Calu3 (cell line): ENCODE results near the gene ABCD2. TPM values are rescaled to one million over a fixed set of nuclear protein-coding genes. Genes with fewer than 3 reads are reported as not detected.

Experiments
- BruUV-seq: library from RNA; stranded (reverse); fragments of 400-500 nt; replicated peaks from 2 replicates; lab custom pipeline; 2021; lab: Mats Ljungman, UMichigan
- CTCF ChIA-PET: fragments of 300-600 bp; sonication (Branson Sonifier 250); formaldehyde crosslinking; loops from one replicate; lab custom pipeline; 2022; ENCODE audit warnings: antibody characterized with exemption; lab: Charles Lee
- DNase-seq: peaks from one replicate; pipeline ENCODE4 v3.0.0; 2022
- H3K27ac Mint-ChIP-seq: one replicate; pipeline ENCODE4 v1.8.0; 2022; ENCODE audit warnings: mixed read lengths; ENCODE audit not compliant: unreplicated experiment
- H3K27me3 Mint-ChIP-seq: one replicate; pipeline ENCODE4 v1.8.0; 2022; ENCODE audit warnings: mixed read lengths; ENCODE audit not compliant: unreplicated experiment
- H3K36me3 Mint-ChIP-seq: one replicate; pipeline ENCODE4 v1.8.0; 2022; ENCODE audit warnings: mild to moderate bottlenecking, moderate library complexity, mixed read lengths; ENCODE audit not compliant: insufficient read depth, unreplicated experiment
- H3K4me1 Mint-ChIP-seq: one replicate; pipeline ENCODE4 v1.8.0; 2022; ENCODE audit warnings: mild to moderate bottlenecking, low read depth, mixed read lengths; ENCODE audit not compliant: unreplicated experiment
- H3K4me3 Mint-ChIP-seq: one replicate; pipeline ENCODE4 v1.8.0; 2022; ENCODE audit warnings: mild to moderate bottlenecking, low read depth, moderate library complexity, mixed read lengths; ENCODE audit not compliant: unreplicated experiment
- H3K9me3 Mint-ChIP-seq: one replicate; pipeline ENCODE4 v1.8.0; 2022; ENCODE audit warnings: low read depth, mixed read lengths; ENCODE audit not compliant: unreplicated experiment
- intact Hi-C: fragments of 100-400 bp; cut with micrococcal nuclease; formaldehyde crosslinking; loops from one replicate; pipeline ENCODE4 v1.10.0; 2022; ENCODE audit not compliant: unreplicated experiment
- total RNA-seq: library from RNA; stranded (reverse); gene quantifications from 2 replicates; pipeline ENCODE4 v1.2.3, GENCODE V29; 2022
- TF ChIP-seq, protein P1 (sequence below): fragments of 200-600 bp; IDR thresholded peaks from one replicate; pipeline ENCODE4 v1.8.0; 2022; ENCODE audit warnings: antibody characterized with exemption; ENCODE audit not compliant: unreplicated experiment

ABCD2 gene
- total RNA-seq, 1 experiment from 2014 or later = not detected

GRCh38 chr12:39595928-39596327, 23.7 kb downstream of the ABCD2 start:
- intact Hi-C loops = loop anchor here (10.0 kb wide), 1 partner anchor 59 kb away; no protein-coding TSS in a partner anchor
- CTCF ChIA-PET = no interaction called here
- Mint-ChIP-seq H3K27me3 (no peaks in the 10 kb centered on the region), H3K36me3 (no peaks in the 10 kb centered on the region), H3K4me1 (no peaks in the 10 kb centered on the region), H3K27ac (peak overlapping the region; percentile 23), H3K4me3 (no peak overlapping the region), H3K9me3 (no peaks in the 10 kb centered on the region)
- BruUV-seq = no TSS peak
- no peak for DNase-seq
- TF ChIP-seq, protein P1, sequence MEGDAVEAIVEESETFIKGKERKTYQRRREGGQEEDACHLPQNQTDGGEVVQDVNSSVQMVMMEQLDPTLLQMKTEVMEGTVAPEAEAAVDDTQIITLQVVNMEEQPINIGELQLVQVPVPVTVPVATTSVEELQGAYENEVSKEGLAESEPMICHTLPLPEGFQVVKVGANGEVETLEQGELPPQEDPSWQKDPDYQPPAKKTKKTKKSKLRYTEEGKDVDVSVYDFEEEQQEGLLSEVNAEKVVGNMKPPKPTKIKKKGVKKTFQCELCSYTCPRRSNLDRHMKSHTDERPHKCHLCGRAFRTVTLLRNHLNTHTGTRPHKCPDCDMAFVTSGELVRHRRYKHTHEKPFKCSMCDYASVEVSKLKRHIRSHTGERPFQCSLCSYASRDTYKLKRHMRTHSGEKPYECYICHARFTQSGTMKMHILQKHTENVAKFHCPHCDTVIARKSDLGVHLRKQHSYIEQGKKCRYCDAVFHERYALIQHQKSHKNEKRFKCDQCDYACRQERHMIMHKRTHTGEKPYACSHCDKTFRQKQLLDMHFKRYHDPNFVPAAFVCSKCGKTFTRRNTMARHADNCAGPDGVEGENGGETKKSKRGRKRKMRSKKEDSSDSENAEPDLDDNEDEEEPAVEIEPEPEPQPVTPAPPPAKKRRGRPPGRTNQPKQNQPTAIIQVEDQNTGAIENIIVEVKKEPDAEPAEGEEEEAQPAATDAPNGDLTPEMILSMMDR = no peak

DNA sequence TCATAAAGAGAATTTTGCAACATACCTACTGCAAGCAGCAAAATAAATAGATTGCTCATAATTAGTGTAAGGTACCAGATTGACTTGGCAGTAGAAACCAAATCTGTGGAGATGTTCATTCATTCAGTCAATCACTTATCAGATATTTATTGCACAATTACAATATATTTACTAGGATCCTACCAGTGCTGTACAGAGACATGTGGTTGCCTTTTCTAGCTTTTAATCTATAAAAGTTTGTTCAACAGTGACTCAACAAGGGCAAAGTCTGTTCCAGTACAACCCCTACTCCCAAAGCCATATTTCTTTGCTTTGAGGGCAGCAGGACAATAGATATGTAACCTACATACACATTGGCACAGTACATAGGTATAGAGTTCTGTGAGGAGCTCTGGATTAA, 27.3 kb downstream of the ABCD2 start:
- BruUV-seq = no TSS peak
- Mint-ChIP-seq H3K9me3 (no peaks in the 10 kb centered on the region), H3K4me1 (no peaks in the 10 kb centered on the region), H3K27ac (no peak overlapping the region), H3K4me3 (no peak overlapping the region), H3K36me3 (no peaks in the 10 kb centered on the region), H3K27me3 (no peaks in the 10 kb centered on the region)
- intact Hi-C loops = loop anchor here (10.0 kb wide), 1 partner anchor 63 kb away; no protein-coding TSS in a partner anchor
- CTCF ChIA-PET = no interaction called here
- no peak for DNase-seq
- TF ChIP-seq, protein P1 = no peak

DNA sequence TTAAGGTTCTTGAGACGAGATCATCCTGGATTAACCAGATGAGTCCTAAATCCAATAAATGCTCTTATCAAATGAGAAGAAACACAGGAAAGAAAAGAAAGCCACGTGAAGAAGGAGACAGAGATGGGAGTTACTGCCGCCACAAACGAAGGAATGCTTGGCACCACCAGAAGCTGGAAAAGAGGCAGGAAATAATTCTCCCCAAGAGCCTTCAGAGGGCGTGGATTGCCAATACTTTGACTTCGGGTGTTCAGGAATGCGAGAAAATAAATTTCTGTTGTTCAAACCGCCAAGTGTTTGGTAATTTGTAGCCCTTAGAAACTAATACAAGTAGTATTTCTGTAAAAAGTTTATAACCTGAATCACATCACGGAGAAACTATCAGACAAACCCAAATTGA, 31.3 kb downstream of the ABCD2 start:
- no peak for DNase-seq
- CTCF ChIA-PET = no interaction called here
- Mint-ChIP-seq H3K27ac (no peak overlapping the region), H3K9me3 (no peaks in the 10 kb centered on the region), H3K36me3 (no peaks in the 10 kb centered on the region), H3K27me3 (no peaks in the 10 kb centered on the region), H3K4me1 (no peaks in the 10 kb centered on the region), H3K4me3 (no peak overlapping the region)
- TF ChIP-seq, protein P1 = no peak
- BruUV-seq = no TSS peak
- intact Hi-C loops = loop anchor here (5.0 to 10.0 kb wide), 2 partner anchors 104 to 516 kb away; partner anchors contain the start of gene SLC2A13

DNA sequence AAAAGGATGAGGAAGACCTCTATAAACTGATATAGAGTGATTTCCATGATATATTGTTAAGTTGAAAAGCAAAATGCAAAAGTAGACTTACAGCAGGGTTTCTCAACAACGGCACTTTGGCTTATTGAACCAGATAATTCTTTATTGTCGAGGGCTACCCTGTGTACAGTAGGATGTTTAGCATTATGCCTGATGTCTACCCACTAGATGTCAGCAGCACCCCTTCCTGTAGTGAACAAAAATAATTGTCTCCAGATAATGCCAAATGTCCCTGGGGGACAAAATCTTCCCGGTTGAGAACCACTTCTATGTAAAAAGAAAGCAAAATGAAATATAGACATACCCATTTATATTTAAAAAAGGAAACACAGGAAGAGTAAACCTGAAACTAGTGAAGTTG, 32.4 kb downstream of the ABCD2 start:
- TF ChIP-seq, protein P1 = no peak
- Mint-ChIP-seq H3K9me3 (no peaks in the 10 kb centered on the region), H3K27me3 (no peaks in the 10 kb centered on the region), H3K36me3 (no peaks in the 10 kb centered on the region), H3K27ac (no peak overlapping the region), H3K4me1 (no peaks in the 10 kb centered on the region), H3K4me3 (no peak overlapping the region)
- CTCF ChIA-PET = no interaction called here
- DNase-seq = no peak
- intact Hi-C loops = loop anchor here (5.0 to 10.0 kb wide), 2 partner anchors 105 to 518 kb away; partner anchors contain the start of gene SLC2A13
- no TSS peak for BruUV-seq
